Trophoblast cell (in vitro differentiated cells and primary cell): ENCODE data around the gene TACR2.
A peak's percentile ranks its signal among the peaks of the same experiment; 100 is the strongest.

Experiments
- DNase-seq, 2 donors: peaks; one replicate each; pipeline ENCODE4 v3.0.0-alpha.2; 2016
- H2AFZ ChIP-seq: 2 replicates; pipeline ENCODE4 v1.6.1; 2013; ENCODE audit warnings: low read length, moderate library complexity, mild to moderate bottlenecking; ENCODE audit not compliant: insufficient read depth, poor library complexity
- H2AK5ac ChIP-seq: 2 replicates; pipeline ENCODE4 v1.6.1; 2013; ENCODE audit warnings: mild to moderate bottlenecking, low read length
- H2BK120ac ChIP-seq: 2 replicates; pipeline ENCODE4 v1.6.1; 2013; ENCODE audit warnings: low read length, mild to moderate bottlenecking, moderate library complexity; ENCODE audit not compliant: insufficient read depth, poor library complexity
- H2BK12ac ChIP-seq: 2 replicates; pipeline ENCODE4 v1.6.1; 2013; ENCODE audit warnings: mild to moderate bottlenecking, low read length, moderate library complexity
- H2BK5ac ChIP-seq: 2 replicates; pipeline ENCODE4 v1.6.1; 2013; ENCODE audit warnings: low read length, low read depth, moderate library complexity, mild to moderate bottlenecking; ENCODE audit not compliant: poor library complexity
- H3K14ac ChIP-seq: 2 replicates; pipeline ENCODE4 v1.6.1; 2013; ENCODE audit warnings: mild to moderate bottlenecking, low read length
- H3K18ac ChIP-seq: 2 replicates; pipeline ENCODE4 v1.6.1; 2013; ENCODE audit warnings: mild to moderate bottlenecking, low read length
- H3K23ac ChIP-seq: 2 replicates; pipeline ENCODE4 v1.6.1; 2013; ENCODE audit warnings: low read length
- H3K27ac ChIP-seq: 2 replicates; pipeline ENCODE4 v1.5.1; 2013; ENCODE audit warnings: low read depth, mild to moderate bottlenecking, inconsistent platforms, low read length, moderate library complexity
- H3K27me3 ChIP-seq: 2 replicates; pipeline ENCODE4 v1.6.1; 2013; ENCODE audit warnings: inconsistent platforms, mild to moderate bottlenecking, low read length, moderate library complexity; ENCODE audit not compliant: insufficient read depth
- H3K36me3 ChIP-seq, 2 experiments: 1 replicate in 1 of 2; 2 replicates in 1 of 2; pipeline ENCODE4 v1.6.1; 2013; ENCODE audit warnings: low read length in 2 of 2, mild to moderate bottlenecking in 2 of 2, moderate library complexity in 1 of 2; ENCODE audit not compliant: insufficient read depth in 2 of 2, control insufficient read depth in 1 of 2
- H3K4ac ChIP-seq: 2 replicates; pipeline ENCODE4 v1.6.1; 2013; ENCODE audit warnings: low read depth, mild to moderate bottlenecking, low read length, moderate library complexity
- H3K4me1 ChIP-seq, 2 experiments: 1 replicate in 1 of 2; 2 replicates in 1 of 2; pipeline ENCODE4 v1.6.1; 2013; ENCODE audit warnings: low read length in 2 of 2, mild to moderate bottlenecking in 2 of 2, moderate library complexity in 1 of 2; ENCODE audit not compliant: insufficient read depth in 2 of 2, control insufficient read depth in 1 of 2
- H3K4me2 ChIP-seq: 2 replicates; pipeline ENCODE4 v1.6.1; 2013; ENCODE audit warnings: inconsistent platforms, mild to moderate bottlenecking, low read length, moderate library complexity
- H3K4me3 ChIP-seq: 2 replicates; pipeline ENCODE4 v1.5.1; 2013; ENCODE audit warnings: mild to moderate bottlenecking, low read depth, low read length, inconsistent platforms
- H3K79me1 ChIP-seq: one replicate; pipeline ENCODE4 v1.6.1; 2013; ENCODE audit warnings: low read length
- H3K79me2 ChIP-seq: 2 replicates; pipeline ENCODE4 v1.6.1; 2013; ENCODE audit warnings: low read length, mild to moderate bottlenecking; ENCODE audit not compliant: control insufficient read depth, insufficient read depth, poor library complexity
- H3K9ac ChIP-seq: 2 replicates; pipeline ENCODE4 v1.6.1; 2013; ENCODE audit warnings: mild to moderate bottlenecking, low read length
- H3K9me3 ChIP-seq: 2 replicates; pipeline ENCODE4 v1.6.1; 2013; ENCODE audit warnings: low read depth, mild to moderate bottlenecking, control low read depth, inconsistent platforms, low read length; ENCODE audit not compliant: insufficient read depth
- H4K12ac ChIP-seq: 2 replicates; pipeline ENCODE4 v1.6.1; 2013; ENCODE audit warnings: low read depth, mild to moderate bottlenecking, low read length, moderate library complexity
- H4K8ac ChIP-seq: 2 replicates; pipeline ENCODE4 v1.6.1; 2013; ENCODE audit warnings: low read depth, mild to moderate bottlenecking, low read length, moderate library complexity
- H4K91ac ChIP-seq: one replicate; pipeline ENCODE4 v1.6.1; 2013; ENCODE audit warnings: low read depth, mild to moderate bottlenecking, low read length, moderate library complexity
- WGBS: extraction: QIAGEN DNeasy Blood & Tissue Kit; methylation state at CpG from one replicate; pipeline ENCODE4 v1.1.7; 2013; ENCODE audit warnings: missing lambda C conversion rate; ENCODE audit not compliant: insufficient read length, insufficient coverage; ENCODE audit errors: extremely low coverage; 5-methylcytosine and 5-hydroxymethylcytosine counted together

Gene TACR2

GRCh38 chr10:69372126-69372980, 44.4 kb downstream of the TACR2 start:
- Histone ChIP-seq H3K14ac (no peak overlapping the region), H3K9me3 (no peaks in the 10 kb centered on the region), H3K9ac (no peak overlapping the region), H3K4me2 (no peak overlapping the region), H2BK120ac (no peak overlapping the region), H3K27me3 (no peaks in the 10 kb centered on the region), H3K23ac (no peak overlapping the region), H3K27ac (no peak overlapping the region), H2BK5ac (no peak overlapping the region), H4K8ac (no peak overlapping the region), H3K18ac (no peak overlapping the region), H2AK5ac (no peak overlapping the region), H3K4me3 (no peak overlapping the region), H3K4ac (no peak overlapping the region), H4K91ac (no peak overlapping the region), H2BK12ac (no peak overlapping the region), H3K4me1 (peaks cover 2 to 11% of the 10 kb centered on the region in 2 experiments), H3K79me2 (no peaks in the 10 kb centered on the region), H4K12ac (no peak overlapping the region), H3K36me3 (peaks cover 40 to 53% of the 10 kb centered on the region in 2 experiments), H2AFZ (no peak overlapping the region), H3K79me1 (no peaks in the 10 kb centered on the region)
- no CpG with 5 or more reads among the region's 9 CpGs for WGBS
- peak; percentile 87 to 98 for DNase-seq

DNA sequence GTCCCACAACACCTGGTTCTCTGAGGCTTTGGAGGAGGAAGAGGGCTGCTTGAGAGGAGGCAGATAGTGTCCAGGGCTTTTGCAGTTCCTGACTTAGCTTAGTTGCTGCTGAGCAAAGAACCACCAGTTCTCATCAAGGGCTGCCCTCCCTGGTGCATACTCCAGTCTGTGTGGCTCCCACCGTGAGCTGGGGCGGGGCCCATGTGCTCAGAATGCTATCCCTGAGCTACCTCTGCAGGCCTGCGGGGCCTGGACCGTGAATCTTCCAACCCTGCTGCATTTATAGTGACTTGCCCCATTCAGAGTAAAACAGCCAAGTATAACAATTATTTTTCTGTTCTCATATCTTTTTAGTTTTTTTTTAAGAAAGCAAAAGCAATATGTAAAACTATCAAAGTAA, 49.2 kb downstream of the TACR2 start:
- no peak overlapping the region for H3K27ac ChIP-seq
- WGBS: no CpG with 5 or more reads among the region's 4 CpGs

DNA sequence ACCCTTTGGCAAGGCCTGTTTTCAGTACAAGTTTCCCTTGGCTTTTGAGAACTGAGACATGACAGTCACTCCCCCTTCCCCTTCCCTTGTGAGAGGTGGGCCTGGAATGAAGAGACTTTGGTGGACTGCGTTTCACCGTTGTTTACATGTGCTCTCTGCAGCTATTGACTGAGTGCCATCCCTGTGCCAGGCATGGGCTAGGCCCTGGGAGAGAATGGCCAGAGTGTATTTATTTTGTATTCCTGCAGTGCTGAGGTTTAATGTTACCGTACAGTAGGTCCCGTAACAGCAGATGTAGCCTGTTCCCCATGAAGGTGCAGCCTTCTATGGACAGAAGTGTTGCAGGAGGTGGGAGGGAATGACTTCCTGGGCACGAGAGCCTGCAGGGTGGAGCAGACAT, 50.0 kb downstream of the TACR2 start:
- no peak overlapping the region for H3K18ac ChIP-seq
- H3K9ac ChIP-seq: no peak overlapping the region
- no peak overlapping the region for H2BK12ac ChIP-seq
- WGBS: no CpG with 5 or more reads among the region's 5 CpGs
- DNase-seq: no peak
- no peaks in the 10 kb centered on the region for H3K79me2 ChIP-seq
- no peaks in the 10 kb centered on the region for H3K27me3 ChIP-seq
- H4K8ac ChIP-seq: no peak overlapping the region
- no peak overlapping the region for H4K12ac ChIP-seq
- peak overlapping the region; percentile 21 for H3K4ac ChIP-seq
- no peaks in the 10 kb centered on the region for H3K79me1 ChIP-seq
- H2AK5ac ChIP-seq: no peak overlapping the region
- no peak overlapping the region for H2BK120ac ChIP-seq
- H3K36me3 ChIP-seq: peaks cover 37 to 49% of the 10 kb centered on the region in 2 experiments
- H3K4me1 ChIP-seq: peaks cover 6 to 9% of the 10 kb centered on the region in 2 experiments
- no peak overlapping the region for H2AFZ ChIP-seq
- H3K14ac ChIP-seq: no peak overlapping the region
- no peak overlapping the region for H3K4me3 ChIP-seq
- no peak overlapping the region for H3K23ac ChIP-seq
- H3K9me3 ChIP-seq: no peaks in the 10 kb centered on the region
- H4K91ac ChIP-seq: no peak overlapping the region
- H2BK5ac ChIP-seq: no peak overlapping the region
- H3K4me2 ChIP-seq: no peak overlapping the region
- H3K27ac ChIP-seq: no peak overlapping the region

More for the DNA sequence above, 49.2 kb downstream of the TACR2 start:
- no peak overlapping the region for H3K4ac ChIP-seq
- no peak overlapping the region for H3K14ac ChIP-seq
- H4K8ac ChIP-seq: no peak overlapping the region
- H2BK12ac ChIP-seq: no peak overlapping the region
- H3K4me3 ChIP-seq: no peak overlapping the region
- no peak overlapping the region for H4K91ac ChIP-seq
- H3K23ac ChIP-seq: no peak overlapping the region
- H2AK5ac ChIP-seq: no peak overlapping the region
- H3K4me2 ChIP-seq: no peak overlapping the region
- H2AFZ ChIP-seq: no peak overlapping the region
- no peak for DNase-seq
- peaks cover 4 to 5% of the 10 kb centered on the region in 2 experiments for H3K4me1 ChIP-seq
- H3K36me3 ChIP-seq: peaks cover 37 to 47% of the 10 kb centered on the region in 2 experiments
- no peaks in the 10 kb centered on the region for H3K79me1 ChIP-seq
- H3K9ac ChIP-seq: peak overlapping the region; percentile 17
- no peaks in the 10 kb centered on the region for H3K79me2 ChIP-seq
- H2BK120ac ChIP-seq: no peak overlapping the region
- H4K12ac ChIP-seq: no peak overlapping the region
- H3K9me3 ChIP-seq: no peaks in the 10 kb centered on the region
- no peak overlapping the region for H2BK5ac ChIP-seq
- H3K27me3 ChIP-seq: no peaks in the 10 kb centered on the region
- H3K18ac ChIP-seq: no peak overlapping the region

GRCh38 chr10:69364232-69364940, 52.3 kb downstream of the TACR2 start:
- H2AFZ ChIP-seq: no peak overlapping the region
- H3K4me2 ChIP-seq: no peak overlapping the region
- H2BK5ac ChIP-seq: no peak overlapping the region
- no peaks in the 10 kb centered on the region for H3K27me3 ChIP-seq
- H4K12ac ChIP-seq: no peak overlapping the region
- H4K8ac ChIP-seq: no peak overlapping the region
- H3K9ac ChIP-seq: no peak overlapping the region
- H3K18ac ChIP-seq: no peak overlapping the region
- no peak overlapping the region for H3K14ac ChIP-seq
- no peak overlapping the region for H3K4me3 ChIP-seq
- H3K27ac ChIP-seq: no peak overlapping the region
- no peaks in the 10 kb centered on the region for H3K79me1 ChIP-seq
- H2AK5ac ChIP-seq: no peak overlapping the region
- no peak overlapping the region for H2BK12ac ChIP-seq
- WGBS: no CpG with 5 or more reads among the region's 9 CpGs
- no peak overlapping the region for H2BK120ac ChIP-seq
- H3K23ac ChIP-seq: no peak overlapping the region
- no peaks in the 10 kb centered on the region for H3K9me3 ChIP-seq
- H3K4ac ChIP-seq: no peak overlapping the region
- DNase-seq: peak in 1 of 2 donors; percentile 22
- peaks cover 14 to 18% of the 10 kb centered on the region in 2 experiments for H3K4me1 ChIP-seq
- H4K91ac ChIP-seq: no peak overlapping the region
- H3K79me2 ChIP-seq: peaks cover 4% of the 10 kb centered on the region
- peaks cover 43 to 51% of the 10 kb centered on the region in 2 experiments for H3K36me3 ChIP-seq
